MCF 10A (cell line): ENCODE measurements around the gene STK38. TPM values are rescaled to one million over a fixed set of nuclear protein-coding genes. Genes with fewer than 3 reads are reported as not detected.

Experiments
- BruUV-seq: library from RNA; stranded (reverse); fragments of 400-500 nt; replicated peaks from 2 replicates; lab custom pipeline; 2021; lab: Mats Ljungman, UMichigan
- CTCF ChIA-PET: fragments of 300-600 bp; sonication (Branson Sonifier 250); formaldehyde crosslinking; extraction: SDS; loops from one replicate; lab custom pipeline; 2021; ENCODE audit warnings: antibody characterized with exemption, inconsistent platforms; lab: Yijun Ruan, JAX
- POLR2A ChIA-PET: fragments of 300-600, 350-650 bp; sonication (Branson Sonifier 250); formaldehyde crosslinking; extraction: SDS; loops from one replicate; lab custom pipeline; 2020; ENCODE audit warnings: antibody characterized with exemption, inconsistent platforms; lab: Yijun Ruan, JAX
- DNase-seq: peaks from one replicate; pipeline ENCODE4 v3.0.0-alpha.2; 2018; ENCODE audit not compliant: unreplicated experiment
- H3K27ac Mint-ChIP-seq: one replicate; pipeline ENCODE4 v1.8.0; 2022; ENCODE audit warnings: mild to moderate bottlenecking, low read depth, mixed read lengths; ENCODE audit not compliant: unreplicated experiment
- H3K27me3 Mint-ChIP-seq: one replicate; pipeline ENCODE4 v1.8.0; 2022; ENCODE audit warnings: mixed read lengths; ENCODE audit not compliant: insufficient read depth, unreplicated experiment
- H3K36me3 Mint-ChIP-seq: one replicate; pipeline ENCODE4 v1.8.0; 2022; ENCODE audit warnings: mild to moderate bottlenecking, moderate library complexity, mixed read lengths; ENCODE audit not compliant: insufficient read depth, unreplicated experiment
- H3K4me1 Mint-ChIP-seq: one replicate; pipeline ENCODE4 v1.8.0; 2022; ENCODE audit warnings: mixed read lengths; ENCODE audit not compliant: insufficient read depth, unreplicated experiment
- H3K4me3 Mint-ChIP-seq: one replicate; pipeline ENCODE4 v1.8.0; 2022; ENCODE audit warnings: mild to moderate bottlenecking, moderate library complexity, mixed read lengths; ENCODE audit not compliant: unreplicated experiment
- H3K9me3 Mint-ChIP-seq: one replicate; pipeline ENCODE4 v1.8.0; 2022; ENCODE audit warnings: mixed read lengths; ENCODE audit not compliant: unreplicated experiment
- intact Hi-C: fragments of 100-400 bp; cut with micrococcal nuclease; formaldehyde crosslinking; loops from 2 replicates; pipeline ENCODE4 v1.14.1; 2022
- total RNA-seq: library from RNA; stranded (reverse); gene quantifications from 2 replicates; pipeline ENCODE4 v1.2.3, GENCODE V29; 2022
- TF ChIP-seq, protein P1 (sequence below): fragments of 200-600 bp; IDR thresholded peaks from one replicate; pipeline ENCODE4 v1.8.0; 2022; ENCODE audit warnings: antibody characterized with exemption, mild to moderate bottlenecking; ENCODE audit not compliant: unreplicated experiment

The STK38 gene
- total RNA-seq, 1 experiment from 2014 or later: 16.8 TPM

DNA sequence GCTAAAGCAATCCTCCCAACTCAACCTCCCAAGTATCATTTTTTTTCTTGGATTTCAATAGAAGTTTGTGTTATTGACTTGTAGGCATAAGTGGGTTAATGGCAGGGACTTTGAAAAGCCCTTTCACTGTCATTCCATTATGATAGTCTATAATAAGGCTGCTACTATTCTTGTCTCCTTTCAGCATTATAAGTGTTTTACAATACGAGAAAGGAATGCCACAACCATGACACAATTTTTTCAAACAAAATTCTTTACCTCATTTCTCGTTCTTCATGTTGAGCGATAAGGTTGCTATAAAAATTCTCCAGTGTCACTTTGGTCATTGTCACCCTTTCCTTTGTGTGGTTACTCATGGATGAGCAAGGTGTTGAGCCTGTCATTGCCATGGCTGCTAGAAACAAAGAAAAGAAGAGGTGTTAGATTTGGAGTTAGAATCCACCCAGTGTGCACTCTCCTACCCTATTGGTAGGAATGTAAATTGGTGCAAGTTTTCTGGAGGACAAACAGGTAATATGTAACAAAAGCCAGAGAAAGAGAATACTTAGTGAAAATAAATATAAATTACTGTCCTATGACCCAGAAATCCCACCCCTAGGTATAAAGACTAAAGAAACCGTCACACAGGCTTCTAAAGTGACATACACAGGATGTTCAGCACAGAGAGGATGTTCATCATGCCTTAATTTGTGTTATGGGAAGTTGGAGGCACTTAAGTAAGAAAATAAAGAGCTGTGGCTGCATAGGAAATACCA, 7.3 kb downstream of the STK38 start:
- peaks cover 51% of the 10 kb centered on the region for H3K36me3 Mint-ChIP-seq
- H3K27ac Mint-ChIP-seq: no peak overlapping the region
- ChIA-PET CTCF (interaction anchor here (0.6 kb wide), 1 partner anchor 272 kb away, joined by 3 read pairs; no protein-coding TSS in a partner anchor), POLR2A (no interaction called here)
- no peaks in the 10 kb centered on the region for H3K9me3 Mint-ChIP-seq
- no TSS peak for BruUV-seq
- peaks cover 6% of the 10 kb centered on the region for H3K4me1 Mint-ChIP-seq
- TF ChIP-seq, protein P1, sequence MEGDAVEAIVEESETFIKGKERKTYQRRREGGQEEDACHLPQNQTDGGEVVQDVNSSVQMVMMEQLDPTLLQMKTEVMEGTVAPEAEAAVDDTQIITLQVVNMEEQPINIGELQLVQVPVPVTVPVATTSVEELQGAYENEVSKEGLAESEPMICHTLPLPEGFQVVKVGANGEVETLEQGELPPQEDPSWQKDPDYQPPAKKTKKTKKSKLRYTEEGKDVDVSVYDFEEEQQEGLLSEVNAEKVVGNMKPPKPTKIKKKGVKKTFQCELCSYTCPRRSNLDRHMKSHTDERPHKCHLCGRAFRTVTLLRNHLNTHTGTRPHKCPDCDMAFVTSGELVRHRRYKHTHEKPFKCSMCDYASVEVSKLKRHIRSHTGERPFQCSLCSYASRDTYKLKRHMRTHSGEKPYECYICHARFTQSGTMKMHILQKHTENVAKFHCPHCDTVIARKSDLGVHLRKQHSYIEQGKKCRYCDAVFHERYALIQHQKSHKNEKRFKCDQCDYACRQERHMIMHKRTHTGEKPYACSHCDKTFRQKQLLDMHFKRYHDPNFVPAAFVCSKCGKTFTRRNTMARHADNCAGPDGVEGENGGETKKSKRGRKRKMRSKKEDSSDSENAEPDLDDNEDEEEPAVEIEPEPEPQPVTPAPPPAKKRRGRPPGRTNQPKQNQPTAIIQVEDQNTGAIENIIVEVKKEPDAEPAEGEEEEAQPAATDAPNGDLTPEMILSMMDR: no peak
- no peak for DNase-seq
- no peak overlapping the region for H3K4me3 Mint-ChIP-seq
- H3K27me3 Mint-ChIP-seq: no peaks in the 10 kb centered on the region
- intact Hi-C loops: no loop called here

DNA sequence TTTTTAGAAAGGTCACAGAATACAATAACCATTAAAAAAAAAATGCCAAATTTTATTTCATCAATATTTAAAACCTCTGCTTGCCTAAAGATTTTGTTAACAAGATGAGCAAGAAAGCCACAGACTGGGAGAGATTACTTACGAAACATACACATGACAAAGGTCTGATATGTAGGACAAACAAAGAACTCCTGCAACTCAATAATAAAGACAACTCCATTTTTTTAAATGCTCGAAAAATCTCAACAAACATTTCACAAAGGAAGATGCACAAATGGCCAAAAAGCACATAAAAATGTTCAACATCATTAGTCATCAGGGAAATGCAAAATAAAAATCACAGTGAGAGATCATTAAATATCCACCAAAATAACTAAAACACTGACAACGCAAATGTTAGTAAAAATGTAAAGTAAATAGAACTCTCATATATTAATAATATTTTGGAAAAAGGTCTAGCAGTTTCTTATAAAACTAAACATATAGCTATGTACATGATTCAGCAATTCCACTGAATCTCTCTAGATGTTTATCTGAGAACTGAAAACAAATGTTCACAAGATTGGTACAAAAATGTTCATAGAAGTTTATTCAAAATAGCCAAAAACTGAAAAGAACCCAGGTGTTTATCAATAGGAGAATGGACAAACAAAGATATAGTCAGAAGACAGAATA, 10.3 kb downstream of the STK38 start:
- BruUV-seq: no TSS peak
- Mint-ChIP-seq H3K4me3 (no peak overlapping the region), H3K36me3 (peaks cover 59% of the 10 kb centered on the region), H3K9me3 (no peaks in the 10 kb centered on the region), H3K27ac (no peak overlapping the region), H3K27me3 (no peaks in the 10 kb centered on the region), H3K4me1 (no peaks in the 10 kb centered on the region)
- DNase-seq: no peak
- intact Hi-C loops: no loop called here
- CTCF ChIA-PET: no interaction called here
- TF ChIP-seq, protein P1: no peak
- POLR2A ChIA-PET: no interaction called here

DNA sequence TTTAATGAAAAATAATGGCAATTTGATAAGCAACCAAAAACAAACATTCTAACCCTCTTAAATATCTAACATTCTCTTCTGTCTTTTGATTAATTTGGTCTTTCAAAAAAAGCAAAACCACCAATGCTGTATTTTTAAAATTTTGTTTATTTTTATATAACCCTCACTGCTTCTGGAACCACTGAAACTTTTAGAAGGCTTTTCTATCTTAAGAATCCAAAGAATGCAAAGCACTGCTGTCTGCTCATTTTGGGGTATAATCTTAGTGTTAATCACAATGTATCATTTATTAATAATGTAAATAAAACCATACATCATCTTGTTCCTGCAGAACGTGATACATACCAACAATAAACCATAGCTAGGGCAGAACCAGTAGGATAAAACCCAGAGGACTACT, 14.0 kb downstream of the STK38 start:
- BruUV-seq: no TSS peak

More for the DNA sequence above, 14.0 kb downstream of the STK38 start:
- Mint-ChIP-seq H3K4me1 (no peaks in the 10 kb centered on the region), H3K9me3 (no peaks in the 10 kb centered on the region), H3K27ac (no peak overlapping the region), H3K36me3 (peaks cover 56% of the 10 kb centered on the region), H3K4me3 (no peak overlapping the region), H3K27me3 (no peaks in the 10 kb centered on the region)
- ChIA-PET POLR2A (interaction anchor here (0.8 to 1.0 kb wide), 2 partner anchors 11 to 21 kb away, joined by 3 to 4 read pairs; no protein-coding TSS in a partner anchor), CTCF (no interaction called here)
- no peak for DNase-seq
- TF ChIP-seq, protein P1: no peak
- intact Hi-C loops: no loop called here
